NCI-H1436 treated with DMSO at 0.1 percent for 48 hours (cell line): ENCODE data around the gene GRIN2A.

Source experiments
- DNase-seq: peaks from one replicate; lab custom pipeline; 2025; lab: John Stamatoyannopoulos, UW

The GRIN2A gene

GRCh38 chr16:10031955-10032354, 150.3 kb downstream of the GRIN2A start:
- no peak for DNase-seq

GRCh38 chr16:10031473-10031872, 150.8 kb downstream of the GRIN2A start:
- no peak for DNase-seq

GRCh38 chr16:10028644-10029043, 153.6 kb downstream of the GRIN2A start:
- no peak for DNase-seq

- no peak for DNase-seq
Observed at GRCh38 chr16:10027553-10027952, 154.7 kb downstream of the GRIN2A start.

GRCh38 chr16:10026593-10026992, 155.6 kb downstream of the GRIN2A start:
- DNase-seq = no peak

GRCh38 chr16:10022098-10022497, 160.1 kb downstream of the GRIN2A start:
- no peak for DNase-seq

GRCh38 chr16:10020866-10021265, 161.4 kb downstream of the GRIN2A start:
- DNase-seq = no peak

- no peak for DNase-seq
Observed at GRCh38 chr16:10016752-10017151, 165.5 kb downstream of the GRIN2A start.

GRCh38 chr16:10015397-10015796, 166.8 kb downstream of the GRIN2A start:
- DNase-seq = no peak

GRCh38 chr16:10013774-10014173, 168.5 kb downstream of the GRIN2A start:
- DNase-seq = no peak

- DNase-seq = no peak
Observed at GRCh38 chr16:10013364-10013763, 168.9 kb downstream of the GRIN2A start.

GRCh38 chr16:10009684-10010083, 172.5 kb downstream of the GRIN2A start:
- no peak for DNase-seq

GRCh38 chr16:10003486-10003885, 178.7 kb downstream of the GRIN2A start:
- no peak for DNase-seq

- DNase-seq = no peak
Observed at GRCh38 chr16:10001258-10001775, 180.9 kb downstream of the GRIN2A start.

- no peak for DNase-seq
Observed at GRCh38 chr16:9996221-9996620, 186.0 kb downstream of the GRIN2A start.

- DNase-seq = no peak
Observed at GRCh38 chr16:9992441-9992840, 189.8 kb downstream of the GRIN2A start.

- no peak for DNase-seq
Observed at GRCh38 chr16:9980981-9981380, 201.2 kb downstream of the GRIN2A start.

- DNase-seq = no peak
Observed at GRCh38 chr16:9978160-9978725, 204.0 kb downstream of the GRIN2A start.

GRCh38 chr16:9977333-9977897, 204.8 kb downstream of the GRIN2A start:
- DNase-seq = no peak

- DNase-seq = no peak
Observed at GRCh38 chr16:9976601-9977000, 205.6 kb downstream of the GRIN2A start.

GRCh38 chr16:9971907-9972306, 210.3 kb downstream of the GRIN2A start:
- DNase-seq = no peak

- no peak for DNase-seq
Observed at GRCh38 chr16:9970796-9971195, 211.4 kb downstream of the GRIN2A start.

- DNase-seq = no peak
Observed at GRCh38 chr16:9970244-9970643, 212.0 kb downstream of the GRIN2A start.

- no peak for DNase-seq
Observed at GRCh38 chr16:9969580-9969979, 212.6 kb downstream of the GRIN2A start.
